ENCODE measurements around the gene FAM219A.

The FAM219A gene

DNA sequence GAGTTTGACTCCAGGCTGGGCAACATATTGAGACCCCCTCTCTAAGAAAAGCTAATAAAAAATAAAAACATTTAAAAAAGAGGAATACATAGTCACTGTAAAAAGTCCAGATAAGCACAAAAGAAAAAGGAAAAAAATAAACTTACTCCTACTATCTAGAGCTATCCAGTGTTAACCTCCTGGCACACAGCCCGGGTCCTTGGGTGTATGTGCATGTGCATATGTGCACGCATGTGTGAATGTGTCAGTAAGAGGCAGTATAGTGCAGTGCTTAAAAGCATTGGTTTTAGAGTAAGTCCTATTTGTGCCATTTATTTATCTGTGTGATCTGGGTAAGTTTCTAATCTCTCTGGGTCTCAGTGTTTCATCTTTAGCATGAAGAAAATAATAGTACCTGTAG, 26.7 kb downstream of the FAM219A start:
- no peak for DNase-seq (ENCODE audit: low spot score)
- TF ChIP-seq, protein P1, sequence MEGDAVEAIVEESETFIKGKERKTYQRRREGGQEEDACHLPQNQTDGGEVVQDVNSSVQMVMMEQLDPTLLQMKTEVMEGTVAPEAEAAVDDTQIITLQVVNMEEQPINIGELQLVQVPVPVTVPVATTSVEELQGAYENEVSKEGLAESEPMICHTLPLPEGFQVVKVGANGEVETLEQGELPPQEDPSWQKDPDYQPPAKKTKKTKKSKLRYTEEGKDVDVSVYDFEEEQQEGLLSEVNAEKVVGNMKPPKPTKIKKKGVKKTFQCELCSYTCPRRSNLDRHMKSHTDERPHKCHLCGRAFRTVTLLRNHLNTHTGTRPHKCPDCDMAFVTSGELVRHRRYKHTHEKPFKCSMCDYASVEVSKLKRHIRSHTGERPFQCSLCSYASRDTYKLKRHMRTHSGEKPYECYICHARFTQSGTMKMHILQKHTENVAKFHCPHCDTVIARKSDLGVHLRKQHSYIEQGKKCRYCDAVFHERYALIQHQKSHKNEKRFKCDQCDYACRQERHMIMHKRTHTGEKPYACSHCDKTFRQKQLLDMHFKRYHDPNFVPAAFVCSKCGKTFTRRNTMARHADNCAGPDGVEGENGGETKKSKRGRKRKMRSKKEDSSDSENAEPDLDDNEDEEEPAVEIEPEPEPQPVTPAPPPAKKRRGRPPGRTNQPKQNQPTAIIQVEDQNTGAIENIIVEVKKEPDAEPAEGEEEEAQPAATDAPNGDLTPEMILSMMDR (IDR thresholded peaks at IDR 0.05; ENCODE audit: extremely low read depth, missing control alignments), result no peak

DNA sequence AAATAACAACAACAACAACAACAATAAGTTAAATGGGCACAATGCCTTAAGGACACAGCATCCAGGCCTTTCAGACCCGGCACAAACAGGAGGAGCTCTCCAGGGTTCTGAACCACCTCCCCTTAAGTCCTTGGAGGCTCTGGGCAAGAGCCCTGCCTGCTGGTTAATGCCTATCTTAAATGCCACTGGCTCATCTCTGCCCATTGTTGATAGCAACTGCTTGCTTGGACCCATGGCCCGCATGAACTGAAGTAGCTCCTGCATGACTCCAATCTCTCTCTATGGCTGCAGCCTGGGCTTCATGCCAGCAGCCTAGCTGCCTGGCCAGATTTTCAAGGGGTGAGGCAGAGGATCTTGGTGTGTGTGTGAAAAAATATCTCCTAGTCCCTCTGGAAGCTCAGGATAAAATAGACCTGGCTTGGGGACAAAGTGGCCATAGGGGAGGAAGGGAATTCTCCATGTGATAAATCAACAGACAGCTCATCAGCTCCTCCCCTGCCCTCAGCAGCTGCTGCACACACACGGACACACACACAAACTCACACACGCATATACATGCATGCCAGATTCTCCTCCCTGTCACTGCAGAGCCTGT, 27.4 kb downstream of the FAM219A start:
- TF ChIP-seq, protein P1 (IDR thresholded peaks at IDR 0.05; ENCODE audit: extremely low read depth, missing control alignments), result no peak
- DNase-seq (ENCODE audit: low spot score), result peak; percentile 43

DNA sequence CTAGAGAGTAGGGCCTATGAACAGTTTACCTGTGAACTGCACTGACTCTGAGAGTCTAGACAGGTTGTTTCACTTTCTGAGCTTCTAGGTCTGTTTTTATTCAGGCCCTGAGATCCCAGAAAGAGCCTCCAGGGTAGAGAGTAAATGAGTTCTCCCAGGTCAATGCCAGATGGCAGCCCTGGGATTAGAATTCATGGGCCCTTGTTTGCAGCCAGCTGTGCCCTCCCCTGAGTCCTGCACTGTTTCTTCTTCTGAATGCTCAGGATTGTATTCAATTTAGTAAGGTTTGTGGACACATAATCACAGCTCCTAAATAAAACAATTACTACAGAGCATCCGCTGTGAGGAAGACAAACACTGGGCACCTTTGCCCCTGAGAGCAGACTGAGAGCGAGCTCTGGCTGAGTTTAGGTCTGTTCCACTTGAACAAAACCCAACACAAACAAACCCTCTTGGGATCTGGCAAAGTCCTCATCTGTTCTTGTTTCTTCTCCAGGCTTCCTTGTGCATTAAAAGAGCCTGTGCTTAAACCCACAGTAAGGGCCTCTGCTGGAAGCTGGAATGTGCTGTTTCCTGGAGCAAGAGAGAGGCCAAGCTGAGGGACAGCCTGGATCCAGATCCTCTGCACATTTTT, 29.9 kb downstream of the FAM219A start:
- TF ChIP-seq, protein P1 (IDR thresholded peaks at IDR 0.05; ENCODE audit: extremely low read depth, missing control alignments), result no peak
- DNase-seq (ENCODE audit: low spot score), result no peak

DNA sequence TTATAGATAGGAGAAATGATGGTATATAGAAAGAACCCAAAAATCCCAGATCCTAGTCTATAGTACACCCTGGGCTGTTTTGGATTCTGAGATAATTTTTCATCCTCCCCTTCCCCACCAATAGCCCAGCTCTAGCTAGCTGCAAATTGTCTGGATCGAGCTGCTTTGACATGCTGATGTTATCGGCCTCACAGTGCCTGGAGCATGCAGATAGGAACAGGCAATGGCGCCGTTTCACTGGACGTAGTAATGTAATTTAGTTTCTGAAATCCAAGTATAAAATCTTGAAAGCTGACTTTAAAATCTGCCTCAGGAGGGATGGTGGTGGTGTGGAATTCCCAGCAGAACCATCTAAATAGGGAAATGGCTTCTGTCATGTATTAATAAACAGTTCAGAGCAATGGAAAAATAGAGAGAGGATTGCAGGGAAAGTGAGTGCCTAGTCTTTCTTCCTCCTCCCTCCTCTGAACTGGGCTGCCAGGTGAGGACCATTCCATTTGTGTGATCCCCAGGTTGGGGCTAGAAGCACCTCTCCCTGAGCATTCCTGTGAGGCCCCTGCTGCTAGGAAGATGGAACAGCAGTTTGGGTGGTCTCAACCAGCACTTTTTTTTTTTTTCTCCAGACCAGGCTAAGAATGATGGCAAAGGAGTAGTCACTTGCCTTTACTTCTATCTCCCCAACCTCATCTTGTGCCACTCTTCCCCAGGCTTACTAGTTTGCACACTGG, 31.9 kb downstream of the FAM219A start:
- TF ChIP-seq, protein P1 (IDR thresholded peaks at IDR 0.05; ENCODE audit: extremely low read depth, missing control alignments), result no peak
- DNase-seq (ENCODE audit: low spot score), result no peak

DNA sequence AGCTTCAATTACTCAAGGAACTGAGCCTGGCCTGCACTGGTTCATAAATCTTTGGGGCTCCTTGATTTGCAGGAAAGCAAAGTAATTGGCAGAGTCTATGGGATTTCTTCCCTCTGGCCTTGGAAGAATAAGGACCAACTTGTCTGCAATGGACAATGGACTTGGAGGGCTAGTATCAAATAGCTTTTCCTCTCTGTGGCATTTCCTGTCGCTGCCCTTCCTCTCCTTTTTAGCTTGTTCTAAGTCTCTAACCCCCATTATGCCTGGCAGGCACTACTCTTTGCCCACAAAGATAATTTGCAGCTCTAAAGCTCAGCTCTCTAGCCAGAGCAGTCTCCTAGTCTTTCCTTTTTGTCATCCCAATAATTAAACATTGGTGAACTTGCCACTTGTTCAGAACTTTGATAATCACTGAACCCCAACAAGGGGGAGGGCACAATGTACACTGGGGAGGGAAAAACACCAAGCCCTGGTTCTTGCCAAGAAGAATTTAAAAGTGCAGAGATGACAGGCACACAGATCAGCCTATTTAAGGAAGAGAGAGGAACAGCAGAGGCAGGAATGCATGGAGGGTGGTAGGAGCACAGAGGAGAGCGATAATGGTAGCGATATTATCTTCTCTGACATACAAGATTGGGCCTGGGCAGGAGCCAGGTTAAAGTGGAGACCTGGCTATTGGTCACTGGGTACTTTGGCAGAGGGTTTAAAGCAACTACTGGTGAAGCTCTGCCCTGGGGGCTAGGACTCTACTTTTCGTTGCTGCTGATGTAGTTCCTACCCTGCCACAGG, 38.5 kb downstream of the FAM219A start:
- no peak for DNase-seq (ENCODE audit: low spot score)
- TF ChIP-seq, protein P1 (IDR thresholded peaks at IDR 0.05; ENCODE audit: extremely low read depth, missing control alignments), result no peak

DNA sequence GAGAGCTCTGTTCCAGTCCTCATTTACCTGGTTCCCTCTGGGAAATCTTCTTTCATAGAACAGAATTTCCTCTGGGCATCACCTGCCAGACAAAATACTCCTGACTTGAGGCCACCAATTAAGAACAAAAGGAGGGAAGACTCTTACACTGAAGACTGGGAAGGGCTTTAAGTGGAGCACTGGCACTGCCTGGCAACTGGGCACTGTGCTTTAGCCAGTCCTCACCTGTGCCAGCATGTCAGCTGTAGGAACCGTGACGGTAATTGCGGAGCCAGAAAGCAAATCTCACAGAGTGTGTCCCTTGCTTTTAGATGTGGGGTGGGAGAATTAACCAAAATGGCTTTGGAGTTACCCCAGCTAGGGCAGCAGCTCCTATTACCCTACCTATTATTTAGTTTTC, 40.6 kb downstream of the FAM219A start:
- DNase-seq (ENCODE audit: low spot score), result no peak
- TF ChIP-seq, protein P1 (IDR thresholded peaks at IDR 0.05; ENCODE audit: extremely low read depth, missing control alignments), result no peak

Measured in GM20000 (cell line).